Endothelial cell of umbilical vein (primary cell): ENCODE results near the gene NDUFB7.

ENCODE experiments used
- CTCF ChIP-seq, 2 donors: IDR thresholded peaks; 1 replicate in 1 of 2; 2 replicates in 1 of 2; pipeline ENCODE4 v1.5.1; 2011; ENCODE audit warnings: low read length in 2 of 2, mild to moderate bottlenecking in 2 of 2, moderate library complexity in 2 of 2, control low read depth in 1 of 2, inconsistent platforms in 1 of 2, low read depth in 1 of 2; ENCODE audit not compliant: insufficient read depth in 1 of 2; ENCODE audit errors: extremely low read depth in 1 of 2
- EZH2 ChIP-seq: IDR thresholded peaks from 2 replicates; pipeline ENCODE4 v1.6.1; 2012; ENCODE audit warnings: borderline replicate concordance, low read depth, mild to moderate bottlenecking, moderate library complexity, low read length, inconsistent platforms; ENCODE audit not compliant: severe bottlenecking
- MAX ChIP-seq: IDR thresholded peaks from 2 replicates; pipeline ENCODE4 v1.6.1; 2011; ENCODE audit not compliant: insufficient read depth, insufficient read length
- POLR2A ChIP-seq: IDR thresholded peaks from 2 replicates; pipeline ENCODE4 v1.6.1; 2012; ENCODE audit warnings: low read depth, mild to moderate bottlenecking, control low read depth, low read length
- POLR2AphosphoS5 ChIP-seq: IDR thresholded peaks from 2 replicates; pipeline ENCODE4 v1.6.1; 2012; ENCODE audit warnings: low read depth, mild to moderate bottlenecking, control low read depth, low read length, moderate library complexity; ENCODE audit not compliant: insufficient read depth

GRCh38 chr19:14545716-14546082 lies 26.2 kb downstream of the NDUFB7 start:
- TF ChIP-seq POLR2AphosphoS5 = no peak
- TF ChIP-seq CTCF (IDR thresholded peaks at IDR 0.05; ENCODE audit: extremely low read depth in 1 of 2, insufficient read depth in 1 of 2, low read depth in 1 of 2, low read length in 2 of 2) = no peak
- no peak for TF ChIP-seq POLR2A
- no peak for TF ChIP-seq EZH2
- no peak for TF ChIP-seq MAX
